ENCODE measurements around the gene UBE2L3.
"Not testable (repeated sequence)": the region's sequence is repeated elsewhere in the genome, so short reads cannot be mapped to it uniquely, and the experiment has no call there.

DNA sequence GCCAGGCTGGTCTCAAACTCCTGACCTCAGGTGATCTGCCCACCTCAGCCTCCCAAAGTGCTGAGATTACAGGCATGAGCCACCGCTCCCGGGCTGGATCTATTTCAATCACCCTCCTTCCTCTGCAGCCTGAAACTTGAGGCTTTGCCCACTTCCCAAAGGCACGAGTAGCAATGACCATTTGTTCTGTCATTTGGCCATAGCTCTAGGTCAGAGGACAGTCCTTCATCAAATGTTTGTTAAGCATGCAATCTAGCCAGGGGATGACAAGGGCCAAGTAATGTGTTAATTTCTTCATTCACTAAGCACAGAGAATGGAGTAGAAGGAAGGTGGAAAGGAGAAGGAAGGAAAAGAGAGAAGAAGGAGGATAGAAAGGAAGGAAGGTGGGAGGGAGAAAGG, 6.9 kb upstream of the UBE2L3 start:
- TF ChIP-seq, protein P1, sequence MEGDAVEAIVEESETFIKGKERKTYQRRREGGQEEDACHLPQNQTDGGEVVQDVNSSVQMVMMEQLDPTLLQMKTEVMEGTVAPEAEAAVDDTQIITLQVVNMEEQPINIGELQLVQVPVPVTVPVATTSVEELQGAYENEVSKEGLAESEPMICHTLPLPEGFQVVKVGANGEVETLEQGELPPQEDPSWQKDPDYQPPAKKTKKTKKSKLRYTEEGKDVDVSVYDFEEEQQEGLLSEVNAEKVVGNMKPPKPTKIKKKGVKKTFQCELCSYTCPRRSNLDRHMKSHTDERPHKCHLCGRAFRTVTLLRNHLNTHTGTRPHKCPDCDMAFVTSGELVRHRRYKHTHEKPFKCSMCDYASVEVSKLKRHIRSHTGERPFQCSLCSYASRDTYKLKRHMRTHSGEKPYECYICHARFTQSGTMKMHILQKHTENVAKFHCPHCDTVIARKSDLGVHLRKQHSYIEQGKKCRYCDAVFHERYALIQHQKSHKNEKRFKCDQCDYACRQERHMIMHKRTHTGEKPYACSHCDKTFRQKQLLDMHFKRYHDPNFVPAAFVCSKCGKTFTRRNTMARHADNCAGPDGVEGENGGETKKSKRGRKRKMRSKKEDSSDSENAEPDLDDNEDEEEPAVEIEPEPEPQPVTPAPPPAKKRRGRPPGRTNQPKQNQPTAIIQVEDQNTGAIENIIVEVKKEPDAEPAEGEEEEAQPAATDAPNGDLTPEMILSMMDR (IDR thresholded peaks at IDR 0.05), result not testable (repeated sequence)
- TF ChIP-seq EZH2 (IDR thresholded peaks at IDR 0.05; ENCODE audit: borderline replicate concordance, insufficient read depth, low read depth, low read length, poor library complexity, severe bottlenecking), result not testable (repeated sequence)
